GF-D8 (cell line): ENCODE data around the gene SERBP1.

ENCODE experiments used
- DNase-seq: peaks from one replicate; lab custom pipeline; 2025; lab: John Stamatoyannopoulos, UW

The SERBP1 gene

DNA sequence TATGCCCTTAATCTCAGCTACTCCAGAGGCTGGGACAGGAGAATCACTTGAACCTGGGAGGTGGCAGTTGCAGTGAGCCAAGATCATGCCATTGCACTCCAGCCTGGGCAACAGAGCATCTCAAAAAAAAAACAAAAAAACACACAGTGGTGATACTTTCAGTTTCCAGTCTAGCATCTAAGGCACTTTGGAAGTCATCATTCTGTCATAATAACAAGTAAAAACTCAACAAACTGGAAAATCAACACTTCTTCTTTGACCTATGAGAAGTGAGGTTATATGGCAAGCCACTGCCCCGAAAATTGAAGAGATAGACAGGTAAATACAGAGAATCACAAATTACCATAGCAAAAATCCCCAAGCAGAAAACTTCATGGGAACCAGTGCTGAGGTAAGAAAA, 70.6 kb downstream of the SERBP1 start:
- no peak for DNase-seq
